Sigmoid colon (tissue), 7 donors: Measurements from ENCODE around the gene UBE2E3. TPM values are rescaled to one million over a fixed set of nuclear protein-coding genes. Genes with fewer than 3 reads are reported as not detected.
"Not testable (repeated sequence)": the region's sequence is repeated elsewhere in the genome, so short reads cannot be mapped to it uniquely, and the experiment has no call there.

Experiments used
- DNase-seq: peaks from one replicate; pipeline ENCODE4 v3.0.0-alpha.2; 2019
- H3K27ac ChIP-seq, 4 donors: fragments of 200-600 bp; sonication (generic); one replicate each; pipeline ENCODE4 v1.5.1; 2016 to 2019; ENCODE audit warnings: mild to moderate bottlenecking in 1 of 4
- H3K27me3 ChIP-seq, 3 donors: fragments of 200-600 bp; sonication (generic); one replicate each; pipeline ENCODE4 v1.5.1; 2019; ENCODE audit warnings: mild to moderate bottlenecking in 1 of 3
- H3K36me3 ChIP-seq, 4 donors: fragments of 200-600 bp; sonication (generic); one replicate each; pipeline ENCODE4 v1.5.1; 2016 to 2019
- H3K4me1 ChIP-seq, 4 donors: fragments of 200-600 bp; sonication (generic); one replicate each; pipeline ENCODE4 v1.5.1; 2017 to 2019
- H3K4me3 ChIP-seq, 4 donors: fragments of 200-600 bp; sonication (generic); one replicate each; pipeline ENCODE4 v1.5.1; 2017 to 2019; ENCODE audit warnings: mild to moderate bottlenecking in 2 of 4, moderate library complexity in 1 of 4
- H3K9me3 ChIP-seq, 4 donors: fragments of 200-600 bp in 3 of 4; sonication (generic) in 3 of 4; one replicate each; pipeline versions ENCODE4 v1.5.1 to v1.6.1; 2013 to 2019
- EP300 ChIP-seq, 4 donors: sonication (generic); formaldehyde crosslinking; IDR thresholded peaks; one replicate each; pipeline ENCODE4 v1.6.1; 2017; ENCODE audit warnings: antibody characterized with exemption in 4 of 4
- POLR2A ChIP-seq, 2 donors: fragments of 450-650 bp; IDR thresholded peaks; one replicate each; pipeline ENCODE4 v1.6.1; 2016; ENCODE audit warnings: antibody characterized with exemption in 2 of 2, mild to moderate bottlenecking in 2 of 2, moderate library complexity in 2 of 2
- POLR2AphosphoS5 ChIP-seq, 4 donors: sonication (generic); formaldehyde crosslinking; IDR thresholded peaks; one replicate each; pipeline ENCODE4 v1.6.1; 2017; ENCODE audit warnings: antibody characterized with exemption in 4 of 4
- WGBS, 2 donors: extraction: QIAGEN DNeasy Blood & Tissue Kit; methylation state at CpG; one replicate each; pipeline ENCODE4 v1.1.7; 2013; 5-methylcytosine and 5-hydroxymethylcytosine counted together
- intact Hi-C: fragments of 100-400 bp; cut with DNase I; formaldehyde crosslinking; loops from one replicate; pipeline ENCODE4 v1.15.1; 2023
- polyA plus RNA-seq, 3 donors: library from polyadenylated mRNA; stranded (reverse); fragments of 200-250 nt; gene quantifications; one replicate each; pipeline ENCODE4 v1.2.3, GENCODE V29; 2013
- total RNA-seq, 4 donors: library from RNA; depleted of rRNA; stranded (reverse); fragments of >200 nt; gene quantifications; one replicate each; pipeline ENCODE4 v1.1.0, GENCODE V29; 2016
- TF ChIP-seq, protein P1 (sequence below), 4 experiments: fragments of 450-650 bp in 3 of 4; fragments of 200-600 bp in 1 of 4; IDR thresholded peaks; one replicate each; pipeline ENCODE4 v1.5.1; 2016 to 2019; ENCODE audit warnings: antibody characterized with exemption in 4 of 4, mild to moderate bottlenecking in 3 of 4, moderate library complexity in 2 of 4
- donor health status: healthy with polysubstance abuse.
- donor health status: Bipolar disorder and iron deficiency.
- donor health status: healthy.

UBE2E3 gene
- total and polyA plus RNA-seq, 7 donors: 37.5 to 108 (median 48.2) TPM

DNA sequence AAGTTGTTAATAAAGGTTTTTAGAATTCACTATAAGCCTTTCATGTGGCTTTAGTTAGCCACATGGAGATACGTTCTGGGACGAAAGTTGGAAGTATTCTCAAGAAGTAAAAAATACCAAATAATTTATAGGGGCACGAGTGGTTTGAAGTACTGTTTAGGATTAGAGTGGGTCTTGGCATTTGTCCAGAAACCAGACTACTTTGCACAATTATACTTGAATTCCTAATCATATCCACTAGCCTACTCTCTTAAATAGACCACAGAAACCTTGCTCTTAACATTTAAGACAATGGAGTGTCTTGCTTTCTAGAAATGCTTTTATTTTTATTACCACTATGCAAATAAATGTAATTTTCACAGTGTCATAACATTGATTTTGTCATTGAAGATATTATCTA, 44.6 kb downstream of the UBE2E3 start:
- Histone ChIP-seq H3K4me1 (peaks cover 0 to 11% (median 5%) of the 10 kb centered on the region in 4 donors), H3K9me3 (no peaks in the 10 kb centered on the region), H3K36me3 (no peaks in the 10 kb centered on the region), H3K27me3 (no peaks in the 10 kb centered on the region), H3K4me3 (no peak overlapping the region), H3K27ac (no peak overlapping the region)
- no peak for TF ChIP-seq POLR2AphosphoS5 (IDR thresholded peaks at IDR 0.05)
- TF ChIP-seq EP300 (IDR thresholded peaks at IDR 0.05): no peak
- TF ChIP-seq POLR2A (IDR thresholded peaks at IDR 0.05): no peak
- 55 to 79% methylated on average over 3 of the region's 3 CpGs for WGBS, 2 donors
- intact Hi-C loops: no loop called here
- no peak for DNase-seq

DNA sequence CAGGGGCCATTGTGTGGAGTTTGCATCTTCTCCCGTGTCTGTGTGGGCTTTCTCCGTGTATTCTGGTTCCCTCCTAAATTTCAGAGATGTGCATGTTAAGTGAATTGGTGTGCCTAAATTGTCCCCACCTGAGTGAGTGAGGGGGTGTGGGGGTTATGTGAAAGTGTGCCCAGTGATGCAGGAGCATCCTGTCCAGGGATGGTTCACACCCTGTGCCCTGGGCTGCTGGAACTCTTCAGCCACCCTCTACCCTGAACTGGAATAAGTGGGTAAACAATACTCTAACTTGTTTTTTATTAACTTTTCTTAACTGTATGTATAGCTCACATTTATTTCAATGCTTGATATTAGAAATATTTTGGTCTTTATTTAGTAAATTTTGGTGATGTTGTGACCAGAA, 56.0 kb downstream of the UBE2E3 start:
- H3K27me3 ChIP-seq: no peaks in the 10 kb centered on the region
- 95 to 97% methylated on average over 2 of the region's 2 CpGs for WGBS, 2 donors

GRCh38 chr2:181036848-181037603, 56.6 kb downstream of the UBE2E3 start:
- no peak for TF ChIP-seq POLR2A (IDR thresholded peaks at IDR 0.05)
- TF ChIP-seq POLR2AphosphoS5 (IDR thresholded peaks at IDR 0.05): no peak
- TF ChIP-seq EP300 (IDR thresholded peaks at IDR 0.05): no peak
- TF ChIP-seq, protein P1, sequence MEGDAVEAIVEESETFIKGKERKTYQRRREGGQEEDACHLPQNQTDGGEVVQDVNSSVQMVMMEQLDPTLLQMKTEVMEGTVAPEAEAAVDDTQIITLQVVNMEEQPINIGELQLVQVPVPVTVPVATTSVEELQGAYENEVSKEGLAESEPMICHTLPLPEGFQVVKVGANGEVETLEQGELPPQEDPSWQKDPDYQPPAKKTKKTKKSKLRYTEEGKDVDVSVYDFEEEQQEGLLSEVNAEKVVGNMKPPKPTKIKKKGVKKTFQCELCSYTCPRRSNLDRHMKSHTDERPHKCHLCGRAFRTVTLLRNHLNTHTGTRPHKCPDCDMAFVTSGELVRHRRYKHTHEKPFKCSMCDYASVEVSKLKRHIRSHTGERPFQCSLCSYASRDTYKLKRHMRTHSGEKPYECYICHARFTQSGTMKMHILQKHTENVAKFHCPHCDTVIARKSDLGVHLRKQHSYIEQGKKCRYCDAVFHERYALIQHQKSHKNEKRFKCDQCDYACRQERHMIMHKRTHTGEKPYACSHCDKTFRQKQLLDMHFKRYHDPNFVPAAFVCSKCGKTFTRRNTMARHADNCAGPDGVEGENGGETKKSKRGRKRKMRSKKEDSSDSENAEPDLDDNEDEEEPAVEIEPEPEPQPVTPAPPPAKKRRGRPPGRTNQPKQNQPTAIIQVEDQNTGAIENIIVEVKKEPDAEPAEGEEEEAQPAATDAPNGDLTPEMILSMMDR (IDR thresholded peaks at IDR 0.05): no peak
- Histone ChIP-seq H3K9me3 (no peaks in the 10 kb centered on the region), H3K36me3 (no peaks in the 10 kb centered on the region), H3K4me1 (no peaks in the 10 kb centered on the region), H3K27ac (no peak overlapping the region), H3K27me3 (no peaks in the 10 kb centered on the region), H3K4me3 (no peak overlapping the region)
- intact Hi-C loops: no loop called here
- WGBS, 2 donors: 78 to 85% methylated on average over 4 of the region's 4 CpGs
- no peak for DNase-seq

More for the DNA sequence above, 56.0 kb downstream of the UBE2E3 start:
- no peak for DNase-seq
- no peaks in the 10 kb centered on the region for H3K36me3 ChIP-seq
- TF ChIP-seq, protein P1 (IDR thresholded peaks at IDR 0.05): no peak
- TF ChIP-seq POLR2A (IDR thresholded peaks at IDR 0.05) (no peak), POLR2AphosphoS5 (IDR thresholded peaks at IDR 0.05) (no peak), EP300 (IDR thresholded peaks at IDR 0.05) (no peak)
- intact Hi-C loops: no loop called here
- no peaks in the 10 kb centered on the region for H3K4me1 ChIP-seq
- H3K4me3 ChIP-seq: no peak overlapping the region
- H3K9me3 ChIP-seq: no peaks in the 10 kb centered on the region
- H3K27ac ChIP-seq: no peak overlapping the region

DNA sequence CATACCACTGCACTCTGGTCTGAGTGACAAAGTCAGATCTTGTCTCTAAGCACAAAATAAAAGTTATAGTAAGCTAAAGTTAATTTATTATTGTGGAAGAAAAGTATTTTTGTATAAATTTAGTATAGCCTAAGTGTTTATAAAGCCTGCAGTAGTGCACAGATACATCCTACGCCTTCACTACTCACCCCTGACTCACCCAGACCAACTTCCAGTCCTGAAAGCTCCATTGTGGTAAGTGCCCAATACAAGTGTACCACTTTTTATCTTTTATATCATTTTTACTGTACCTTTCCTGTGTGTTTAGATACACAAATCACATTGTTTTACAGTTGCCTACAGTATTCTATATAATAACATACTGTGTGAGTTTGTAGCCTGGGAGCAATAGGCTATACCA, 57.5 kb downstream of the UBE2E3 start:
- no peak for DNase-seq
- no peak overlapping the region for H3K4me3 ChIP-seq
- WGBS, 2 donors: 94 to 100% methylated on average over 1 of the region's 1 CpG
- no peaks in the 10 kb centered on the region for H3K27me3 ChIP-seq
- no peaks in the 10 kb centered on the region for H3K36me3 ChIP-seq
- intact Hi-C loops: no loop called here
- H3K9me3 ChIP-seq: no peaks in the 10 kb centered on the region
- no peak overlapping the region for H3K27ac ChIP-seq
- TF ChIP-seq POLR2AphosphoS5 (IDR thresholded peaks at IDR 0.05) (no peak), EP300 (IDR thresholded peaks at IDR 0.05) (no peak), POLR2A (IDR thresholded peaks at IDR 0.05) (no peak)
- TF ChIP-seq, protein P1 (IDR thresholded peaks at IDR 0.05): no peak
- H3K4me1 ChIP-seq: no peaks in the 10 kb centered on the region

DNA sequence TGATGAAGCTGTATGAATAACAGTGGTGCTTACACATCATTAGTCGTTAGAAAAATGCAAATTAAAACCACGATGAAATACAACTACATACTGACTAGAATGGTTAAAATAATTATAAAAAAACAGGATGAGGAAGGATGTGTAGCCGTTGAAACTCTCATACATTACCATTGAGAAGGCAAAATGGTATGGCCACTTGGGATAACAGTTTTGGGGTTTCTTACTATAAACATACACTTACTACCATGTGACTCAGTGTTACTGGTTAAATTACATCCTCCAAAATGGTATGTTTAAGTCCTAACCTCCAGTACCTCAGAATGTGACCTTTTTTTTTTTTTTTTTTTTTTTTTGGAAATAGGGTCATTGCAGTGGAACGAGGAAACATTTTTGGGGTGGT, 58.4 kb downstream of the UBE2E3 start:
- no peak overlapping the region for H3K27ac ChIP-seq
- no peak overlapping the region for H3K4me3 ChIP-seq
- H3K27me3 ChIP-seq: no peaks in the 10 kb centered on the region
- DNase-seq: no peak
- H3K9me3 ChIP-seq: no peaks in the 10 kb centered on the region
- H3K36me3 ChIP-seq: no peaks in the 10 kb centered on the region
- WGBS, 2 donors: 93 to 94% methylated on average over 4 of the region's 4 CpGs
- intact Hi-C loops: no loop called here
- TF ChIP-seq EP300 (IDR thresholded peaks at IDR 0.05): no peak
- TF ChIP-seq, protein P1 (IDR thresholded peaks at IDR 0.05): no peak
- H3K4me1 ChIP-seq: no peaks in the 10 kb centered on the region

GRCh38 chr2:181040839-181041238, 60.4 kb downstream of the UBE2E3 start:
- H3K9me3 ChIP-seq, H3K27me3 ChIP-seq, H3K27ac ChIP-seq, intact Hi-C loops, H3K4me3 ChIP-seq, H3K36me3 ChIP-seq, DNase-seq: not testable (repeated sequence)
- H3K4me1 ChIP-seq: peaks cover 0 to 20% (median 7%) of the 10 kb centered on the region in 4 donors
- 94 to 96% methylated on average over 11 of the region's 11 CpGs for WGBS, 2 donors
